GM12892 (cell line): ENCODE measurements around the gene CLK4.

Experiments
- POLR2A ChIP-seq: IDR thresholded peaks from 2 replicates; pipeline ENCODE4 v1.6.1; 2011; ENCODE audit warnings: low read depth, low read length, control low read depth
- POLR2AphosphoS5 ChIP-seq: IDR thresholded peaks from 2 replicates; pipeline ENCODE4 v1.6.1; 2011; ENCODE audit warnings: low read depth, low read length, control low read depth

GRCh38 chr5:178637356-178638074 lies 10.7 kb upstream of the CLK4 start:
- TF ChIP-seq POLR2A = no peak
- TF ChIP-seq POLR2AphosphoS5 = no peak
